ENCODE results near the gene RASGRF1. TPM values are rescaled to one million over a fixed set of nuclear protein-coding genes. Genes with fewer than 3 reads are reported as not detected.
A peak's percentile ranks its signal among the peaks of the same experiment; 100 is the strongest.

RASGRF1 gene
- polyA plus RNA-seq, 3 donors, result 0.43 to 0.72 (median 0.54) TPM

DNA sequence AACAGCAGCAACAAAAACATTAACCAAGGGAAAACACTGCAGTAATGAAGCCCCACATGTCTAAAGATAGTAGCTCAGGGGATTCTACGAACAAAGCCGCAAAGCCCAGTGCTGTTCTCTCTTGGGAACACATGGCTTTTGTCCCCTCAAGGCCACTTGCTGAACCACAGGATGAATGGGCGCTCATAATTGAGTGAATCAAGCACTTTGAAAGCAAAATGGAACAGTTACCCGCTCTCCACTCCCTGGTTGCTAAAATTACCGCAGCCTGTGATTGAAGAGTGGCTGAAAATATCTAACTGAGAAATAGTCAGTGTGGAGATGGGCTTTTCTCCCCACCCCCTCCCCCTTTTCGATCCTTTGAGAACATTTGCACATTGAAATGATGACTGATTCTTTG lies 39.6 kb downstream of the RASGRF1 start:
- no peak for DNase-seq (ENCODE audit: extremely low read depth in 1 of 11, low read depth in 9 of 11, low spot score in 4 of 11)

GRCh38 chr15:79050341-79050740 lies 40.2 kb downstream of the RASGRF1 start:
- DNase-seq (ENCODE audit: extremely low read depth in 1 of 11, low read depth in 9 of 11, low spot score in 4 of 11), result no peak

GRCh38 chr15:79049416-79049815 lies 41.2 kb downstream of the RASGRF1 start:
- DNase-seq (ENCODE audit: extremely low read depth in 1 of 11, low read depth in 9 of 11, low spot score in 4 of 11), result no peak

DNA sequence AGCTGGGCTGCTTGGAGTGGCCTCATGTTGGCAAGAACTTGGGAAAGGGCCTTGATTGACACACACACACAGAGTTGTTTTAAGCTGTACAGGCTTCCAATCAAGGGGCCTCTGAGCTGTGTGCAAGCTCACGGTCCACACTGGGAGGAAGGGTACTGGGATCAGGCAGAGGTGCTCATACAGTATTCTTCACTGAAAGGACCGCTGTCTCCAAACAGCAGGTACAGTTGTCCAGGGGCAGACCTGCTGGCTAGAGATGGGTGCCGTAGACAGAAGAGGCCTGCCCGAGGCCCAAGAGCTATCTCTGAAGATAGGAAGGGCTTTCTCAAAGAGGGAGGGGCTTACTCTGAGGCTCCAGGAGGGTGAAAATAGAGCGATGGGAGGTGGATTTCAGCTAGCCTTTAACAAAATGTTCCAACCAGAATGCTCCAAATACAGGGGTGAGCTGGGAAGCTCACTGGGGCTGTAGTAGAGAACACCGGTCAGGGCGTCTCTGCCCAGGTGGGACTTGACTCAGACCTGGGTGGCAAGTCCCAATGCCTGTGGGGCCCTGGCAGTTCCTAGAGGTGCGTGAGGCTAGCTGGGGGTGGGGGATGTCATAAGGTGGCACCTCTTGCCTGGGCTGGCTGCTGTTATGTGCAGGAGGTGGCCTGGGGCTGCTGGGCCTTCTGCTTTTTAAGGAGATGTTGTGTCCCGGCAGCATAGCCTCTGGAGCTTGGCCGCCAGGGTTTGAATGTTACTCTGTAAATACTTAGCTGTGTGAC lies 42.7 kb downstream of the RASGRF1 start:
- no peak for DNase-seq (ENCODE audit: extremely low read depth in 1 of 11, low read depth in 9 of 11, low spot score in 4 of 11)

- DNase-seq (ENCODE audit: extremely low read depth in 1 of 11, low read depth in 9 of 11, low spot score in 4 of 11), result no peak
Observed at GRCh38 chr15:79046691-79047404, 43.7 kb downstream of the RASGRF1 start.

DNA sequence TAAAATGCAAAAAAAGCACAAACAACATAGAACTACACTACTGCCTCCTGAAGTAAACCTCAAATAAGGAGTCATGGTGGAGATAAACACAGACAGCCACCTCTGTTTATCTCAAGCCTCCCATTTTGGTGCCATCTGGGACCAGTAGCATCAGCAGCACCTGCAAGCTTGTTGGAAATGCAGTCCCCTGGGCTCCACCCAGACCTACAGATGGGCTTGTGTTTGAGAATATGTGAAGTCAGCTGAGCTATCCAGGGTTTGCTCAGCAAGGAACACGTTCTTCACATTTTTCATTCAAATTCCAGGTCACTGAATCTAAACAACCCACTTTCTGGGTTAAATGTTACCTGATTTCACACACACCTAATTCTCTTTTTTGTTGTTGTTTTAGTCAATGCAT lies 45.5 kb downstream of the RASGRF1 start:
- DNase-seq (ENCODE audit: extremely low read depth in 1 of 11, low read depth in 9 of 11, low spot score in 4 of 11), result no peak

GRCh38 chr15:79042213-79042928 lies 48.2 kb downstream of the RASGRF1 start:
- DNase-seq (ENCODE audit: extremely low read depth in 1 of 11, low read depth in 9 of 11, low spot score in 4 of 11), result no peak

- DNase-seq (ENCODE audit: extremely low read depth in 1 of 11, low read depth in 9 of 11, low spot score in 4 of 11), result no peak
Observed at GRCh38 chr15:79041601-79042168, 48.9 kb downstream of the RASGRF1 start.

DNA sequence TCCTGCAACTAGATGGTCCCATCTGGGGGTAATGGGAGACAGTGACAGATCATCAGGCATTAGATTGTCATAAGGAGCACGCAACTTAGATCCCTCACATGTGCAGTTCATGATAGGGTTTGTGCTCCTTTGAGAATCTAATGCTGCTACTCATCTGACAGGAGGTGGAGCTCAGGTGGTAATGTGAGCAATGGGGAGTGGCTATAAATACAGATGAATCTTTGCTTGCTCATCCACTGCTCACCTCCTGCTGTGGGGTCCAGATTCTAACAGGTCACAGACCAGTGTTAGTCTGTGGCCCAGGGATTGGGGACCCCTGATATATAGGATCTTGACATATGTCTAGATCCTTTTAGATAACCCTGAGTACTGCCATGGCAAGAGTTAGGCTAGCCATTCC lies 52.7 kb downstream of the RASGRF1 start:
- DNase-seq (ENCODE audit: extremely low read depth in 1 of 11, low read depth in 9 of 11, low spot score in 4 of 11), result no peak

GRCh38 chr15:79036323-79036722 lies 54.3 kb downstream of the RASGRF1 start:
- DNase-seq (ENCODE audit: extremely low read depth in 1 of 11, low read depth in 9 of 11, low spot score in 4 of 11), result no peak

DNA sequence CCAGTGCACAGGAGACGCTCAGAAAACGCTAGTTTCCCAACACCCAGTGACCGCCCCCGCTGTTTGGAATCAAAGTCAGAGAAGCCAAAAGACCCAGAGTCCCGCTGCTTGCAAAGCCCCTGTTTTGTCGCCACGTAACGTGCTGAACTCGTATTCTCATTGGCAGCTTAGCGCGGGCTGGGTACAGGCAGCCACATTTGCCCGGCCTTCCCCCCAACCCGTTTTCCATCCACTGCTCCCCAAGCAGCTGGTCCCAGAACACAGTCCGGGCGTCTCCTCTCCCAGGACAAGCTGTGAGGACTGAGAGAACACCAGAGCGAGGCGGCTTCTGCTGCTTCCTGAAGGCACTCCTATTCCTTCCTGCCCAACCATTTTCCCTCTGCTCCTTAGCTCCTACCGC lies 54.8 kb downstream of the RASGRF1 start:
- peak in 1 of 11 donors; percentile 1 for DNase-seq (ENCODE audit: extremely low read depth in 1 of 11, low read depth in 9 of 11, low spot score in 4 of 11)

GRCh38 chr15:79035111-79035601 lies 55.4 kb downstream of the RASGRF1 start:
- DNase-seq (ENCODE audit: extremely low read depth in 1 of 11, low read depth in 9 of 11, low spot score in 4 of 11), result peak in 5 of 11 donors; percentile 7 to 23 (median 16)

- no peak for DNase-seq (ENCODE audit: extremely low read depth in 1 of 11, low read depth in 9 of 11, low spot score in 4 of 11)
Observed at GRCh38 chr15:79034284-79034683, 56.3 kb downstream of the RASGRF1 start.

DNA sequence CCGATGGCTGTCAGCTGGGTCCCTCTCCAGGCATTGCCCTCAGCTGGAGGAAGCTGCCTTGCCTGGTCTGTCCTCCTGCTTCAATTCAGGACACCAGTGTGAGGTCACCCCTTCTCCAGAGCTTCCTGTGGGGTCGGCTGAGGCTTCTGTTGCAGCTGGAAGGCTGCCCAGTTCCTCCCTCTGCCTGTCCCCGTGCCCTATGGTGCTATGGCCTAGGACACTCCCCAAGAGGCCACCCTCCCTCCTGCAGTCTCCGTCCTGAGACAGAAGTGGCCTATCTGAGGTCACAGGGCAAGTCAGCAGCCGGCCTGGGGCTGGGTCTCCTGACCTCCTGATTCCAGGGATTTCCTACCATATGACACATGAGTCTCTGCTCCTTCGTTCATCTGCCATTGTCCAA lies 57.9 kb downstream of the RASGRF1 start:
- DNase-seq (ENCODE audit: extremely low read depth in 1 of 11, low read depth in 9 of 11, low spot score in 4 of 11), result no peak

DNA sequence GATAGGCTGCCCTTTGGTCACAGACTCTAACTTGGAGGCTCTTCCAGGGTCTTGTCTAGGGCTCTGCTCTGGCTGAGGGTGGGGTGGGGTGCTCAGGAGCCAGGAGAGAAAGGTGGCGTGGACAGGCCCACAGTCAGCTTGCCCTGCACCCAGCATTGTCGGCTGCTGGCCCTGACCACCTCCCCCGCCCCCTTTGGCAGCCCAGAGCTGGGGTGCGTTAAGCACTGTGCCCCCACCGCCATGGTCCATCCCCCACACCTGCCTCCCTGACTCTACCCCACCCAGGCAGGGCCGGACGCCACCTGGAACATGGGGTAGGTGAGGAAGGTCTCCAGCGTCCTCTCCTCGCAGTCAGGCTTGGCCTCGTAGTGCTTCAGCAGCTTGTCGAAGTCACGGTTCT lies 58.8 kb downstream of the RASGRF1 start:
- no peak for DNase-seq (ENCODE audit: extremely low read depth in 1 of 11, low read depth in 9 of 11, low spot score in 4 of 11)

DNA sequence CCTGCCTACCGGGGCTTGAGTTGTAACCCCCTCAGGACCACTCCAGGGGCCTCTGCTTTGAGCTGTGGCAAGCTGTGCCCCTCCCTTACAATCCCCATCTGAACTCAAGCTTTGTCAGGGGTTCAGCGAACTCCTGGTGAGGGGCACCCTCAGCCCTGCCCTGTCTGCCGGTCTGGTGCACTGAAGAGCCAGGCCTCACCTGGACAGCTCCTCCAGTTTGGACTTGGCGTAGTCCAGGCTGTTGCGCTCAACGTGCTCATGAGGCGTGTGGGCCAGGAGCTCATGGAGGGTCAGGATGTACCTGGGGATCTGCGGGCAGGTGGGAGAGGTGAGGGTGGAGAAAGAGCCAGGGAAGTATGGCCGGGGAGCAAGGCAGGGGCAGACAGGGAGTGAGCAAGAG lies 59.4 kb downstream of the RASGRF1 start:
- DNase-seq (ENCODE audit: extremely low read depth in 1 of 11, low read depth in 9 of 11, low spot score in 4 of 11), result no peak

- no peak for DNase-seq (ENCODE audit: extremely low read depth in 1 of 11, low read depth in 9 of 11, low spot score in 4 of 11)
Observed at GRCh38 chr15:79030470-79030869, 60.1 kb downstream of the RASGRF1 start.

- DNase-seq (ENCODE audit: extremely low read depth in 1 of 11, low read depth in 9 of 11, low spot score in 4 of 11), result peak in 2 of 11 donors; percentile 25 to 37
Observed at GRCh38 chr15:79028411-79028964, 62.1 kb downstream of the RASGRF1 start.
